AG04449 (cell line): ENCODE data around the gene SYNJ2.

ENCODE experiments used
- CTCF ChIA-PET: fragments of 350-600 bp; formaldehyde crosslinking; extraction: SDS; loops from one replicate; lab custom pipeline; 2021; ENCODE audit warnings: antibody characterized with exemption; lab: Yijun Ruan, JAX
- POLR2A ChIA-PET: fragments of 400-600, 350-600 bp; formaldehyde crosslinking; extraction: SDS; loops from one replicate; lab custom pipeline; 2020; ENCODE audit warnings: antibody characterized with exemption, inconsistent platforms; lab: Yijun Ruan, JAX
- DNase-seq: peaks from one replicate; pipeline ENCODE4 v3.0.0-alpha.2; 2010; ENCODE audit warnings: low read depth, low spot score
- H3K4me3 ChIP-seq: 2 replicates; pipeline ENCODE4 v1.5.1; 2011; ENCODE audit warnings: low read depth, mild to moderate bottlenecking, control low read depth, low read length
- CTCF ChIP-seq: IDR thresholded peaks from one replicate; pipeline ENCODE4 v1.5.1; 2011; ENCODE audit warnings: mild to moderate bottlenecking, moderate library complexity, low read length, control low read depth, inconsistent platforms; ENCODE audit not compliant: insufficient read depth; ENCODE audit errors: missing control alignments

SYNJ2 gene

DNA sequence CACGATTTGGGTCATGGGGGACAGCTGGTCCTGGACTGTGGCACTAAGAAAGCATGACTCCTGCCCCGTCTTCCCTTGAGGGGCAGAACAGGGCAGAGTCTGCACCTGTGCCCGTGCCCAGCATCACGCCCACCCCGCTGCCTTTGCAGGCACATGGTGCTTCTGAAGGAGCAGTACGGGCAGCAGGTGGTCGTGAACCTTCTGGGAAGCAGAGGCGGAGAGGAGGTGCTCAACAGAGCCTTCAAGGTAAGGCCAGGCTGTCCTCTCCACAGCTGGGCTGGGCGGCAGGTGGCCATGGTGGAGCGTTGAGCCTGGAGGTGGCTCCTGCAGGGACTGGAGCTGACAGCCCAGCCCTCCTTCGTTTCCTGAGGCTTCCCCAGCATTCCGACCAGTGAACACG, 77.4 kb downstream of the SYNJ2 start:
- no peak for DNase-seq
- no peak overlapping the region for H3K4me3 ChIP-seq
- ChIA-PET POLR2A (interaction anchor here (0.9 kb wide), 1 partner anchor 18 kb away, joined by 3 read pairs; no protein-coding TSS in a partner anchor), CTCF (interaction anchor here (2.9 to 12.0 kb wide), 3 partner anchors 13 to 77 kb away, joined by 9 to 118 read pairs (median 14); partner anchors contain the start of gene SYNJ2)
- no peak for TF ChIP-seq CTCF

- ChIA-PET POLR2A (interaction anchor here (0.9 to 1.2 kb wide), 2 partner anchors 29 to 34 kb away, joined by 3 to 4 read pairs; no protein-coding TSS in a partner anchor), CTCF (interaction anchor here (0.8 to 12.0 kb wide), 6 partner anchors 8 to 78 kb away, joined by 3 to 118 read pairs (median 8); partner anchors contain the start of gene SYNJ2)
- DNase-seq = peak; percentile 81
- no peak for TF ChIP-seq CTCF
- no peak overlapping the region for H3K4me3 ChIP-seq
Measured at GRCh38 chr6:158060455-158061360, 79.0 kb downstream of the SYNJ2 start.

- no peak for TF ChIP-seq CTCF
- ChIA-PET POLR2A (no interaction called here), CTCF (interaction anchor here (1.7 to 12.0 kb wide), 4 partner anchors 11 to 79 kb away, joined by 7 to 118 read pairs (median 12); partner anchors contain the start of gene SYNJ2)
- H3K4me3 ChIP-seq = no peak overlapping the region
- no peak for DNase-seq
Measured at GRCh38 chr6:158061361-158061708, 79.7 kb downstream of the SYNJ2 start.

DNA sequence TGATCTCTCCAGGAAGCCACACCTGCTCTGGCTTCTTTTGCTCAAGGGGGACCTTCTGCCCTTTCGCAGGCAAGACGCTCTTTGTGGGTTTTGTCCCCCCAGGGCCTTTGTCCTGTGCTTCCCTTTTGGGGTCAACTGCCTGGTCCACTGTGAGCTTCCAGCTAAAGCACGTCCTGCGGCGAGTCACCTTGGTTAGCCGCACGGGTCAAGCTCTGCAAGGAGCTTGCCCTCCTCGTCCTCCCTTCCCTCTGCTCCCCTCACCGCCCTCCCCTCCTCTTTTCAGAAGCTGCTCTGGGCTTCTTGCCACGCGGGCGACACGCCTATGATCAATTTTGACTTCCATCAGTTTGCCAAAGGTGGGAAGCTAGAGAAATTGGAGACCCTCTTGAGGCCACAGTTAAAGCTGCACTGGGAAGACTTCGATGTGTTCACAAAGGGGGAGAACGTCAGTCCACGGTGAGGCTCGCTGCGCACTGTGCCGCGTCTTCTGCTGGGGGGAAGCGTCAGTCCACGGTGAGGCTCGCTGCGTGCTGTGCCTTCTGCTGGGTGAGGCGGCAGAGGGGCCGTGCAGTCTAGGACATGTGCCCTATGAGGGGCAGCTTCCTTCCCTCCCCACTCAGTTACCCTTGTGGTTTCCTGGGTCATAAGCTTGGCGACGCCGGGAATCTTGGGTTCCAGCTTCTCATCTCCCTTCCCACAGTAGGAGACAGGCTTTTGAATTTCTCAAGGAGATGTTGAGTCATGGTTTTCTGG, 80.2 kb downstream of the SYNJ2 start:
- POLR2A ChIA-PET = no interaction called here
- H3K4me3 ChIP-seq = no peak overlapping the region
- TF ChIP-seq CTCF = no peak
- CTCF ChIA-PET = interaction anchor here (0.7 to 12.0 kb wide), 4 partner anchors 11 to 78 kb away, joined by 3 to 118 read pairs (median 10); no protein-coding TSS in a partner anchor
- DNase-seq = no peak

DNA sequence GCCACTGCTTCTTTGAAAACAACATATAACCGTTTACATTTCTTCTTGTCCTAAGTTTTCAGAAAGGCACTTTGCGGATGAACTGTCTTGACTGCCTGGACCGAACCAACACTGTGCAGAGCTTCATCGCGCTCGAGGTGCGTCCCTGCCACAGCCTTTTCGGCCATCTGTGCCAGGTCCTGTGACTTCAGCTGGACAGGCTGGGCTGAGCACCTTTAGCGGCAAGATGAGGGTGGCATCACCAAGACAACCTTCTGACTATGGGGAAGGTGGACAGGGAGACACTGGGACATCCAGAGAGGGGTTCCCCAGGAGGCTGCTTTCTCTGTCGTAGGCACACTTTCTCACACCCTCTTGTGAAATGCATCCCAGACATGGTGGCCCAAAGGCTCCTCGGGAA, 82.1 kb downstream of the SYNJ2 start:
- TF ChIP-seq CTCF = no peak
- CTCF ChIA-PET = interaction anchor here (12.0 kb wide), 1 partner anchor 9 kb away, joined by 118 read pairs; no protein-coding TSS in a partner anchor
- POLR2A ChIA-PET = interaction anchor here (0.6 kb wide), 1 partner anchor 392 kb away, joined by 3 read pairs; no protein-coding TSS in a partner anchor
- no peak for DNase-seq
- H3K4me3 ChIP-seq = no peak overlapping the region
